ENCODE measurements around the gene MAGEF1. TPM values are rescaled to one million over a fixed set of nuclear protein-coding genes. Genes with fewer than 3 reads are reported as not detected.
A peak's percentile ranks its signal among the peaks of the same experiment; 100 is the strongest.

Gene MAGEF1
- total and polyA plus RNA-seq, 9 donors: 28.3 to 48.7 (median 39.7) TPM

DNA sequence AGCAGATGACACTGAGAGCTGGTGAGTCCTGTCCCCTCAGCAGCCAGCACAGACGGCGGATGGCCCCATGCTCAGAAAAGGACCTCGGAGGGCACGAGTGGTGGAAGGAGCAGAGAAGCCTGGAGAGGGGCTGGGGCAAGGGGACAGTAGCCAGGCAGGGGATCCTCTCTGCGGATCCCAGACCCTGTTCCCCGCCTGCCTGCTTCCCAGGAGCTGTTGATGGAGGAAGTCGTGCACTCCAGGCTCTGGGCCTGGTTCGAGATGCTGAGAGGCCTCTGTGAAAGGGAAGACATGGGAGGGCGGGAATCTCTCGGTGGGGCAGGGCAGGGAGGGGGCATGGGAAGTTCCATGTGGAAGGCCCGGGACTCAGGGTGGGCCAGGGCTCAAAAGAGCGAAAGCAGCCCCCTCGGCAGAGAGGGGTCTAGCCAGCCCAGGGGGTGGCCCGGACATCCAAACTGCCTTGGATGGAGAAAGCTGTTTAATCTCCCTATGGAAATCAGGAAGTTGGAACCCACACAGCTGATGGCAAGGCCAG, 47.9 kb upstream of the MAGEF1 start:
- 80 to 87% (median 84%) methylated on average over 14 of the region's 14 CpGs for WGBS, 3 donors
- H3K27ac ChIP-seq: no peak overlapping the region
- peaks cover 10% of the 10 kb centered on the region for H3K4me1 ChIP-seq (ENCODE audit: insufficient read depth)
- H3K9me3 ChIP-seq: no peaks in the 10 kb centered on the region
- no peak for DNase-seq
- no peaks in the 10 kb centered on the region for H3K36me3 ChIP-seq
- H3K27me3 ChIP-seq: no peaks in the 10 kb centered on the region
- H3K4me3 ChIP-seq: no peak overlapping the region
- TF ChIP-seq EP300 (IDR thresholded peaks at IDR 0.05) (no peak), POLR2A (IDR thresholded peaks at IDR 0.05) (no peak)
- TF ChIP-seq, protein P1, sequence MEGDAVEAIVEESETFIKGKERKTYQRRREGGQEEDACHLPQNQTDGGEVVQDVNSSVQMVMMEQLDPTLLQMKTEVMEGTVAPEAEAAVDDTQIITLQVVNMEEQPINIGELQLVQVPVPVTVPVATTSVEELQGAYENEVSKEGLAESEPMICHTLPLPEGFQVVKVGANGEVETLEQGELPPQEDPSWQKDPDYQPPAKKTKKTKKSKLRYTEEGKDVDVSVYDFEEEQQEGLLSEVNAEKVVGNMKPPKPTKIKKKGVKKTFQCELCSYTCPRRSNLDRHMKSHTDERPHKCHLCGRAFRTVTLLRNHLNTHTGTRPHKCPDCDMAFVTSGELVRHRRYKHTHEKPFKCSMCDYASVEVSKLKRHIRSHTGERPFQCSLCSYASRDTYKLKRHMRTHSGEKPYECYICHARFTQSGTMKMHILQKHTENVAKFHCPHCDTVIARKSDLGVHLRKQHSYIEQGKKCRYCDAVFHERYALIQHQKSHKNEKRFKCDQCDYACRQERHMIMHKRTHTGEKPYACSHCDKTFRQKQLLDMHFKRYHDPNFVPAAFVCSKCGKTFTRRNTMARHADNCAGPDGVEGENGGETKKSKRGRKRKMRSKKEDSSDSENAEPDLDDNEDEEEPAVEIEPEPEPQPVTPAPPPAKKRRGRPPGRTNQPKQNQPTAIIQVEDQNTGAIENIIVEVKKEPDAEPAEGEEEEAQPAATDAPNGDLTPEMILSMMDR (IDR thresholded peaks at IDR 0.05): no peak
- intact Hi-C loops (cut with DNase I): loop anchor here in 2 of 4 donors (10.0 kb wide), 3 partner anchors 45 to 415 kb away; partner anchors contain the start of genes MAGEF1 (in 1 of the 2) and THPO (in 1 of the 2)

- H3K27ac ChIP-seq: no peak overlapping the region
- H3K36me3 ChIP-seq: no peaks in the 10 kb centered on the region
- no peak overlapping the region for H3K4me3 ChIP-seq
- peaks cover 10% of the 10 kb centered on the region for H3K4me1 ChIP-seq (ENCODE audit: insufficient read depth)
- TF ChIP-seq, protein P1 (IDR thresholded peaks at IDR 0.05): no peak
- TF ChIP-seq POLR2A (IDR thresholded peaks at IDR 0.05) (no peak), EP300 (IDR thresholded peaks at IDR 0.05) (no peak)
- no peak for DNase-seq
- no peaks in the 10 kb centered on the region for H3K9me3 ChIP-seq
- 87 to 99% (median 97%) methylated on average over 11 of the region's 11 CpGs for WGBS, 3 donors
- H3K27me3 ChIP-seq: no peaks in the 10 kb centered on the region
- intact Hi-C loops (cut with DNase I): loop anchor here in 1 of 4 donors (10.0 kb wide), 1 partner anchor 417 kb away; no protein-coding TSS in a partner anchor
These were observed 46.2 kb upstream of the MAGEF1 start for GRCh38 chr3:184758056-184758455.

GRCh38 chr3:184757022-184757651, 45.3 kb upstream of the MAGEF1 start:
- no peak overlapping the region for H3K4me3 ChIP-seq
- intact Hi-C loops (cut with DNase I): loop anchor here in 1 of 4 donors (10.0 kb wide), 1 partner anchor 418 kb away; no protein-coding TSS in a partner anchor
- H3K9me3 ChIP-seq: no peaks in the 10 kb centered on the region
- DNase-seq: peak; percentile 53 to 73 (median 64)
- TF ChIP-seq EP300 (IDR thresholded peaks at IDR 0.05): no peak
- TF ChIP-seq POLR2A (IDR thresholded peaks at IDR 0.05): no peak
- TF ChIP-seq, protein P1 (IDR thresholded peaks at IDR 0.05): no peak
- peak overlapping the region in 1 of 2 donors; percentile 29 for H3K27ac ChIP-seq
- no peaks in the 10 kb centered on the region for H3K36me3 ChIP-seq
- 13 to 21% (median 20%) methylated on average over 17 of the region's 17 CpGs for WGBS, 3 donors
- H3K4me1 ChIP-seq (ENCODE audit: insufficient read depth): peaks cover 10% of the 10 kb centered on the region
- no peaks in the 10 kb centered on the region for H3K27me3 ChIP-seq

DNA sequence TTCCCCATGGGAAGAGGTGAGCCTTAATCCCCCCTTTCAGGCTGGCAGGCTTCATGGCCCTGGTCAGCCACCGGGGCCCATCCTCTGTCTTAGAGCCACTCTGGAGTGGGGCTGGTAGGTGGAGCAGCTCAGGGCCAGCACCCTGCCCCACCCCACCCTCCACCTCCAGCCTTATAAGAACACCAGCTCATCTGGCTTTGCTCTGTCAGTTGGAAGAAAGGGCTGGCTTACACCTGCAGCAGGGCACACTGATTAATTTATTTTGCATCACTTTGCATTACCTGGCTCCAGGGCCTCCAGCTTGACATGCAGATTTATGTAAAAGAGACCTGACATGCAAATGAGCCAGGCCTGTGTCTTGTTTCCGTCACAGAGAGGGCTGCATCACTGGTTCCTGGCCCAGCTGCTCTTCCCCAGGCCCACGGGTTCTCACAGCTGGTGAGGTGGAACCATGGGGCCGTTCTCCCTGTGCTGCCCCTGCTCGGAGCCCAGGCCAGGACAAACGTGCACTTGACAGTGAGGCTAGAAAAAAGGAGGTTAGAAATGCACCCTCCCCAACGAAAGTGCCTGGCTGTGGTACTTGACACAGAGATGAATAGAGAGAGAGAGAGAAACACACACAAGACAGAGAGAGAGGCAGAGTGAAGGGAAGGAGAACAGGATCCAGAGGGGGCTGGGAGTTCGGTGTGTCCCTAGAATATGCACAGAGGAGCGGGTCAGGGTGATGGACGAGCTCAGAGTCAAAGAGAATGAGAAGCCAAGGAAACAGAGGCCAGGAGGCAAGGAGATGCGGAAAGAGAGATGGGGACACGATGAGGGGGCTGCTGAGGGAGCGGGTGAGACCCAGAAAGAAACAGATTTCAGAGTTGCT, 44.5 kb upstream of the MAGEF1 start:
- intact Hi-C loops (cut with DNase I): loop anchor here in 1 of 4 donors (10.0 kb wide), 1 partner anchor 418 kb away; no protein-coding TSS in a partner anchor
- TF ChIP-seq EP300 (IDR thresholded peaks at IDR 0.05) (no peak), POLR2A (IDR thresholded peaks at IDR 0.05) (no peak)
- TF ChIP-seq, protein P1 (IDR thresholded peaks at IDR 0.05): no peak
- Histone ChIP-seq H3K9me3 (no peaks in the 10 kb centered on the region), H3K27me3 (no peaks in the 10 kb centered on the region), H3K4me1 (ENCODE audit: insufficient read depth) (peaks cover 9% of the 10 kb centered on the region), H3K36me3 (no peaks in the 10 kb centered on the region), H3K27ac (peak overlapping the region in 1 of 2 donors; percentile 29), H3K4me3 (no peak overlapping the region)
- 32 to 47% (median 40%) methylated on average over 13 of the region's 13 CpGs for WGBS, 3 donors
- no peak for DNase-seq
